DMS53 treated with DMSO at 0.1 percent for 48 hours (cell line): ENCODE results near the gene FAM83G.
"Not testable (repeated sequence)": the region's sequence is repeated elsewhere in the genome, so short reads cannot be mapped to it uniquely, and the experiment has no call there.

Source experiments
- DNase-seq: peaks from one replicate; lab custom pipeline; 2025; ENCODE audit not compliant: unreplicated experiment; lab: John Stamatoyannopoulos, UW

FAM83G gene

DNA sequence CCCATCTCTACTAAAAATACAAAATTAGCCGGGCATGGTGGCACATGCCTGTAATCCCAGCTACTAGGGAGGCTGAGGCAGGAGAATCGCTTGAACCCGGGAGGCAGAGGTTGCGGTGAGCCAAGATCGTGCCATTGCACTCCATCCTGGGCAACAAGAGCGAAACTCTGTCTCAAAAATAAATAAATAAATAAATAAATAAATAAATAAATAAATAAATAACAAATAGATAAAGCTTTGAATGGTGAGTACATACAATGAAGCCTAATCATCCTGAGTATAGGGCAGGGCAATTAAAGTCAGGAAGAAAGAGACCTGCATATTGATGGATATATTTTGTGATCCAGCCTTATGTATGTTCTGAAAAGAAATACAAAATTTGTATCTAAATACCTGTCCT lies 48.5 kb downstream of the FAM83G start:
- not testable (repeated sequence) for DNase-seq

DNA sequence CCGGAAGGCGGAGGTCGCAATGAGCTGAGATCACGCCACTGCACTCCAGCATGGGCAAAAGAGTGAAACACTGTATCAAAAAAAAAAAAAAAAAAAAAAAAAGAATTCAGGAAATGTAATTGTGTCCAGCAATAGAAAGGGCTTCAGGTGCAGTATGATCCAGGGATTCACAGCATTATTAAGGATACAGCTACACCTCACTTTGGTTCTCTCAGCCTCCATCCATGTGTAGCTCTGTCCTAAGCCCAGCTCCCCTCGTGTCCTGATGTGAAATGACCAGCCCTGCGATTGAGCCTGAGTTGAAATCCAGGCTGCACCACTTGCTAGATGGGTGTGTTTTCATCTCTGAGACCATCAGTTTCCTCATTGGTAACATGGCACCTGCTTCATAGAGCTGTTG lies 49.6 kb downstream of the FAM83G start:
- no peak for DNase-seq

DNA sequence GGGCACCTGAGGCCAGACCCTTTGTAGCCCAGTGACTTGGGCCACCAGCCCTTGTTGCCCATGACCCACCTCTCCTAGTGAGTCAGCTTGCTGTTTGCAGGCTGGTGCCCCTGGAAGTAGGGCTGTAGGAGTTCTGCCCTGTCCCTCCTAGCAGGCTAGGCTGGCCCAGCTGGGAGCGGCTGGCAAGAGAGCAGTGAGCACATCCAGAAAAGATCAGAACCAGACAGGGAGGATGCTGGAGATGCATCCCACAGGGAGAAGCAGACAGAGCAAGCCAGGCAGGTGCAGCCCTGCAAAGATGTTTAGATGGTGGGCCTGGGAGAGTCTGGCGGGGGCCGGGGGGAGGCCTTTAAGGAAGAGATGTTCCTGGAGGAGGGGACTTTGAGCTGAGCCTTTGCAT lies 50.2 kb downstream of the FAM83G start:
- no peak for DNase-seq

DNA sequence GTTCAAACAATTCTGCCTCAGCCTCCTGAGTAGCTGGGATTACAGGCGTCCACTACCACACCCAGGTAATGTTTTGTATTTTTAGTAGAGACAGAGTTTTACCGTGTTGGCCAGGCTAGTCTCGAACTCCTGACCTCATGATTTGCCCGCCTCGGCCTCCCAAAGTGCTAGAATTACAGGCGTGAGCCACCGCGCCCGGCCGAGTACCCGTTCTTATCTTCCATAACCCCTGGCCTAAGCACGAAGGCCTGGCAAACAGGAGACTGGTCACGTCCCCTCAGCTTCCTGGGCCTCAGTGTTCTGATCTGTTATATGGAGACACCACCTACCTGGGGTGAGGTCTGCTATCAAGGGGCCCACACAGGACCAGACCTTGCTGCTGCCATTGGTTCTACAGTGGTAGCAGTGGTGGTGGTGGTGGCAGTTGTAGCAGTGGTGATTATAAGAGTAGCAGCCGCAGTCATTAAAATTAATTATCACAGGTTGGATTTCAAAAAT lies 51.3 kb downstream of the FAM83G start:
- DNase-seq: no peak

DNA sequence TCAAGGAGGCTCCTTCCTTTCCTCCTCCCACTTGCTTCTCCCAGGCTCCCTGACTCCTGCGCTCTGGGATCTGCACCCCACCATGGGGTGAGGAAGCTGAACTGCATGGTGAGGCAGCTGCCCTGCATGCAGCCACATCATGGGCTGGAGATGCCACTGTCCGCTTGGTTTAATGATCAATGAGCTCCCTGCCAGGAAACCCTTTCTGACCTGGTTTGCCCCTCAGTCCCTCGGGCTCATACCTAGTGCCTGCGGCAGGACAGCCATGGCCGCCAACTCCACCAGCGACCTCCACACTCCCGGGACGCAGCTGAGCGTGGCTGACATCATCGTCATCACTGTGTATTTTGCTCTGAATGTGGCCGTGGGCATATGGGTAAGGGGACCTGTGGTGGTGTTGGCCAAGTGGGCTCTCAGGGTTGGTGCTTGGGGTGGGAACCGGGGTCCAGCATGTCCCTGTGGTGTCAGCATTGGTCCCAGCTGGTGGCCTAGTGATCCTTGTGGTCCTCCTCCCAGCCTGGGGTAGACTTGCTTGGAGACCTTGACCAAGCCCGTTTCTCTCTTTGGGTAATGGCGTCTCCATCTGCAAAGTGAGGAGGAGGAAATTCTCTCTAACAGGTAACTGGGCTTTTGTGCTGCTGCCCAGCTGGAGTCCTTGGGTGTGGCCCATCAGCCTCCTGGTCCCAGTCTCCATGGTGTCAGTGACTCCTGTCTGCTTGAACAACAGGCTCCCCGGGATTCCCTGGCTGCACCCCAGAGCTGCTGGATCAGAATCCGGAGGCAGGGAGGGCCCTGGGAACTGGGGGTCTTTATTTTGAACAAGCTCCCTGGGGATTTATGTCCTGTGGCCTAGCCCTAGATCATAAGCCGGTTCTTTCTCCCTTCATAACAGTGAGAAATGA lies 52.4 kb downstream of the FAM83G start, which contains the start of gene SLC5A10:
Gene SLC5A10 (plus strand): TSS at position 225 of the 902 bp plus-strand sequence. CDS start 41 bp downstream, at position 266.
- DNase-seq: no peak

DNA sequence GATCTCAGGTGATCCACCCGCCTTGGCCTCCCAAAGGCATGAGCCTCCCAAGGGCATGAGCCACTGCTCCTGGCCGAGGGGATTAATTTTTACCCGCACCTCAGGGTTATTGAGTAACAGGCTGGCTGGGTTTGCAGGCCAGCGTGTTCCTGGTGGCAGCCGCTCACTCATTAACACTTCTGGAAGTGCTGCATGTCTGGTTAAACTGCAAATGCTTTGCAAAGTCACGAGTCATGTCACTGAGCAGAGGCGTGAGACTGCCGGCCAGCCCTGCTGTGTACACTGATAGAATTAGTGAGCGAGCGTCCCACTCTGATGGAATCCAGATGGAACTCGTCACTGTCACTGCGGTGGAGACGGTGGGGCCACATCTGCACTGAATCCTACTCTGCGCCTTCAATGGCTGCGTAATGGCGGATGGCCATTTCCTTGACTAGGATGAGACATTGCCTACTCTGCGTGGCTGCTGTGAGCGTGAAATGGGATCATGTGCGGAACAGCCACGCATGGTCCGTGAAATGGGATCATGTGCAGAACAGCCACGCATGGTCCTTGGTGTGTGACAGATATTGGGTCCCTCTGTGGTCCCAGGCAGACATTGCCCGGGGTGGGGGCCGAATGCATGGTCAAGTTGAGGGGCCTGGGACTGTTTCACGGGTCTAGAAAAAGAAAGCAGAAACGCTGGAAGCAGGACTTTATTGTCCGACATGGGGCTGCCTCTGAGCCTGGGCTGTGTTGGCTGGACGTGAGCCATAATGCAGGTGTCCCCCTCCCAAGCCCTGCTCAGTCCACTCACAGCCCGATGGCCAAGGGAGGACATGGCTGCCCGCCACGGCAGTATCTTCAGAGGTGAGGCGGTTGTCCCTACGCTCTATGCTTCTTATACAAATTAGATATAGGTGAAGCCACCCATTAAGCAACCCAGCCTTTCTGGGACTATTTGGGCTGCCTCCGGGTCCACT lies 53.3 kb downstream of the FAM83G start:
- DNase-seq: no peak

DNA sequence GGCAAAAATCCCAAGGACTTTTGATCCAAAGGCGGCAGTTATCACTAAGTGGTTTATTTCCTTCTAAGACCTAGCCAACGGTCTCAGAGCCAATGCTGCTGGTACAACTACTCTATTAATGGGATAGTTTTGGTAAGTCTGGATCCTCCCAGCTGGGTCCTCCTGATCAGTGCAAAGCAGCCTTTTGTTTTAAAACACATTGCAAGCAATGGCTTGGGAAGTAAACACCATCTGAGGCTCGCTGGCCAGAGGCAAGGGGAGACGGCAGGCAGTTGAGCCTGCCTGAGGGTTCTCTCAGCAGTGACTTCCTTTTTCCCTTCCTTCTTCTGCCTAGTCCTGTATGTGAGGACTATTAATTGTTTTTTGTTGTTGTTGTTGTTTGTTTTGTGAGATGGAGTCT lies 54.2 kb downstream of the FAM83G start:
- DNase-seq: no peak

DNA sequence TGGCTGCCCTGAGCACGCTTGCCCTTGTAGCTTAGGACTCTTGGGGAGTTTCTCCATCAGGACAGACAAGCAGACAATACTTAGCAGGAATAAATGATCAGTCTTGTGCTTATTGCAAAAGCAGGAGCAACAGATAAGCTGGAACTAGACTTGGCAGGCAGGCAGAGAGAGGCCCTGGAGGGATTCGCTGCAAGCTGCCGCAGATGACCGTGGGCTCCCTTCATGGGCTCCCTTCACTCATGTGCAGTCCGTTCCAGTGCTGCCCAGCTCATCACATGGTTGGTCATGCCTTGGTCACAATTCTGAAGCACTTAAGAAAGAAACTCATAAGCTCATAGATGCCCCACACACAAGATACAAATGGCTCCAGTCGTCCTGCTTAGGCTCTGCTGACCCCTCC lies 55.0 kb downstream of the FAM83G start:
- no peak for DNase-seq

DNA sequence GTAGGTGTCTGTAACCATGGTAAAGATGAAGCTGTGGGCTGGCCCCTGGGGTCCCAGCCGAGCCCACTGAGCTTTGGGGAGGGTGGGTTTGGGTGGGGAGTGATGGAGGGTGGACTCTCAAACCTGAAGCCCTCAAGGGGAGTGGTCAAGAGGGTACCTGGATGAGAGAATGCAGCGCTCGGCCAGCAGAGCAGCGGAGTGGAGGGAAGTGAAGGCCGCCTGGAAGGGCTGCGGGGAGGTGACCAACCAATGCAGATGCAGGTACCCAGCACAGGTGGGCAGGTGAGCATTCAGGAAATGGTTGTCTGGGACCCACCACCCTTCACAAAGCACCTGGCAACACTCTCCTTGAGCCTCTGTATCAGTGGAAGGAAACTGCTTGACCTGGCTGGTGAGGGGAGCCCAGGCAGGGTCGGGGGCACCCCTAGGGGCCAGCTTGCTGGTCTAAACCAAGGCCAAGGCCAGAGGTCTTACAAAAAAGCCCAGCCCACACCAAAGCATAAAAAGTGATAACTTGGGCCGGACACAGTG lies 56.0 kb downstream of the FAM83G start:
- no peak for DNase-seq

DNA sequence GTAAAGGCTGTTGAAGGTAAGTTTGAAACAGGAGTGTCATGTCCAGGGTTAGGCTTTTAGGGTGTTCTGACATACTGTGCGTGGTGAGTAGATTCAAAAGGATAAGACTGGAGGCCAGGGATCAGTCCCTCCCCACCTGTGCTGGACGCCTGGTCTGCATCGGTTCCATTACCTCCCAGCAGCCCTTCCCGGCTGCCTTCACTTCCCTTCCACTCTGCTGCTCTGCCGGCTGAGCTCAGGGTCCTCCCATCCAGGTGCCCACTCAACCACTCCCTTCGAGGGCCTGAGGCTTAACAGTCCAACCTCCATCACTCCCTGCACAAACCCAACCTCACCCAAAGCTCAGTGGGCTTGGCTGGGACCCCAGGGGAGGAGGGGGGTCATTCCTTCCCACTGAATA lies 56.7 kb downstream of the FAM83G start:
- DNase-seq: no peak

DNA sequence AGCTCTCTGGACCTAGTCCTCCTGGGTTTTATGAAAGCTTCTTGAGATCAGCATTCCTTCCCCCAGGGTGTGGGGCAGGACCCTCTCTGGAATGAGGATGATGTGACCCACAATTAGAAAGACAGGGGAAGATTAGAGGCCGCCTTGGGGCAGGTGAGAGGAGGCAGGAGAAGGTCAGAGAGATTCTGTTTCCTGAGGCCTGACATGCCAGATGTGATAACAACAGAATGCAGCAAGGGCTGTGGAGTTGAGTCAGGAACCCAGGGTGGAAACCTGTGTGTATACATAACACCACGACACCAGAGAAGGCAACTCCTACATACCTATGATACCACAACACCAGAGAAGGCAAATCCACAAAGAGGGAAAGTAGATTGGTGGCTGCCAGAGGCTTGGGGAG lies 58.0 kb downstream of the FAM83G start:
- no peak for DNase-seq

DNA sequence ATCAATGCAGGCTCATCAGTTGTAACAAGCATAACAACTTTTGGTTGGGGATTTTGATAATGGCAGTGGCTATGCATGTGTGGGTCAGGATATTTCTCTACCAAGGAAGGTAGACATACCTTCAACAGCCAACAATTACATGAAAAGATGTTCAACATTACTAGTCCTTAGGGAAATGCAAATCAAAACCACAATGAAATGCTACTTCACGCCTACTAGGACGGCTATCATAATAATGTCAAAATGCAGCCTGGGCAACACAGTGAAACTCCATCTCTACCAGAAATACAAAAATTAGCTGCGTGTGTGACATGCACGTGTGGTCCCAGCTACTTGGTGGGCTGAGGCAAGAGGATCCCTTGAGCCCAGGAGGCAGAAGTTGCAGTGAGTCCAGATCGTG lies 59.9 kb downstream of the FAM83G start:
- DNase-seq: no peak

DNA sequence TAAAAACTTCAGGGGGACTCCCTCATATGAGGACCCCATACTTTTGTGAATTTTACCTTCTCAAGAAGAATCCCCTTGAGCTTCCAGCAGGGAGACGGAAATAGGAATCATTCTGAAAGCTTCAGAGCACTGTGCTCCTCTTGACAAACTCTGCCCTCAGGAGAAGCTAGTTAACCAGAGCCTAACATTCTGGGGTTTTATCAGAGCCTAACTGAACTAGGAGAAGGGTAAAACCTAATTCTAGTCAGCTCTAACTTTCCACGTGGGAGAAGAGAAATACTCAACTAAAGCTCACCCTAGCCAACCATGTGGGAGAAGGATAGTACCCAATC lies 65.9 kb downstream of the FAM83G start:
- no peak for DNase-seq

DNA sequence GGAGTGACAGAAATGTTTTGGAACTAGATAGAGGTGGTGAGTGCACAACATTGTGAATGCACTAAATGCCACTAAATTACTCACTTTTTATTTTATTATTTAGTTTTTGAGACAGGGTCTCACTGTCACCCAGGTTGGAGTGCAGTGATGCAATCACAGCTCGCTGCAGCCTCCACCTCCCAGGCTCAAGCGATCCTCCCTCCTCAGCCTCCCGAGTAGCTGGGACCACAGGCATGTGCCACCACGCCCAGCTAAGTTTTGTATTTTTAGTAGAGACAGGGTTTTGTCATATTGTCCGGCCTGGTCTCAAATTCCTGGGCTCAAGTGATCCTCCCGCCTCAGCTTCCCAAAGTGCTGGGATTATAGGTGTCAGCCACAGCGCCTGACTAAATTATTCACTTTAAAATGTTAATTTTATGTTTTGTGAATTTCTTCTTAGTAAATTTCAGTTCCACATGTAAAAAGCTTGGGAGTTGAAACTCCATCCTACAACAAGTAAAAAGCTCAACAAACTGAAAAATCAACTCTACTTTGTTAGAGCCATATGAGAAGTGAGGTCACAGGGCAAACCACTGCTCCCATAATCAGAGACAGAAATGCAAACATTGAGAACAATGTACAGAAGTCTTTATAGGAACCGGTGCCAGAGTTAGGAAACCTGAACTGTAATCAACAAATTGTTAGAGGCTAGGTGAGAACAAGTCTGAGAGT lies 66.4 kb downstream of the FAM83G start:
- no peak for DNase-seq

DNA sequence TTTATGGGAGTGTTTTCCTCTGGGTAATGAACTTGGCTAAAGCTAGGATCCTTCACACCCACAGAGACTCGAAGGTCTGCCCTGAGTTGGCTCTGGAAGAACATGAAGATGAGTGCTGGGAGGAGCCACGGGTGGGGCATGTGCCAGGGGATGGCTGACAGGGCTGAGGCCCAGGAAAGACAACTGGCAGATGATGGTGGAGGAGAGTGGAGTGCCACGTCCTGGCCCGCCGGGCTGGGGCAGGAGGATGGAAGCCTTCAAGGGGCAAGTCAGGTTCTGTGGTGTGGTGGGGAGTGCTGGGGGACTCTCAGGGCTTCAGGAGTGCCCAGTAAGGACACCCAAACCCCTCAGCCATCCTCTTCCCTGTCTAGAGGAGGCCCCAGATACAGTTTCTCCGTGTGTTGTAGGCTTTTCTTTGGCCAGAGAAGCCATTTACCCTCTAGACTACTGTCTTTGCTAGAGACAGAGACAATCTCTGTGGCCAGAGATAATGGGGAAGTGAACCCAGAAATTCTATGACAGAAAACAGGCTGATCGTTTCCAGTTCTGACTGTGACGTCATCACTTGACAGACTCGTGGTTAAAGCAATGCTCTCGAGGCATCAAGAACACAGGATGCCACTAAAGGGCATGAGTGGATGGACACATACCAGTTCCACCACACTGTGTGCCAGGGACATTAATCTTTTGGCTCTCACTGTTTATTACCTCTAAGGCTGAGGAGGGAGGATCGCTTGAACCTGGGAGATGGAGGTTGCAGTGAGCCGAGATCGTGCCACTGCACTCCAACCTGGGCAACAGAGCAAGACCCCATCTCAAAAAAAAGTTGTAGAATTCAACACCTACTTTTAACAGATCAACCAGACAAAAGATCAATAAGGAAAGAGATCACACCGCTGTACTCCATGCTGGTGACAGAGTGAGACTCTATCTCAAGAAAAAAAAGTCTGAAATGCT lies 71.2 kb downstream of the FAM83G start:
- no peak for DNase-seq

DNA sequence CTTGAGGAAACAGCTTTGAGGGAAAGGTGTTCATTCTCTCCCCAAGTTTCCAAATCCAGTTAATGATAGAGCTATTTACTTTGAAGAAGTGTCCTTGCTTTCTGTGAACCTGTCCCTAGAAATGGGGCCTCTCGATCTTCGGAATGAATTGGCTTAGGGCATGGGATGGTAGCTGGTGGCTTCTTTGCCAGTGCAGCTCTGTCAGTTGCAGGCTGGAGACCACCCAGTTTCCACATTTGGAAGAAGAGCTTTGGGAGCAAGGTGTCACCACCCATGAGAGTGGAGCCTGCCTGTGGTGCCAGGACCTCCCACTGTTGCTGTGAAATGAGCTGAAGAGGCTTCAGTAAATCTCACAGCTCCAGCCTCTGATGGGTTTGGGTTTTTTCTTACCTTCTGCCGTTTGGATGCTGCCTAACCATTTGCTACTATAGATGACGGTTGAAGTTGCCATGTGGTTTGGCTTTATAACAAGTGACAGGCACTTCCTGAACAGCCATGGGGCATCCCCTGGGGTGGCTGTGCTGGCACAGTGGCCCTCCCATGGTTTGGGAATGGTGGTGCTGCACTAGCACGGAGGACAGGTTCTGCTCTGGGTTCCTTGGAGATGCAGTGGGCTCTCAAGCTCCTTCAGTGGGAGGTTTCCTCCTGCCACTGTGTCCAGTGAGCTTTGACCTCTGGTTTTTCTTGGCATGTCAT lies 72.1 kb downstream of the FAM83G start:
- no peak for DNase-seq

DNA sequence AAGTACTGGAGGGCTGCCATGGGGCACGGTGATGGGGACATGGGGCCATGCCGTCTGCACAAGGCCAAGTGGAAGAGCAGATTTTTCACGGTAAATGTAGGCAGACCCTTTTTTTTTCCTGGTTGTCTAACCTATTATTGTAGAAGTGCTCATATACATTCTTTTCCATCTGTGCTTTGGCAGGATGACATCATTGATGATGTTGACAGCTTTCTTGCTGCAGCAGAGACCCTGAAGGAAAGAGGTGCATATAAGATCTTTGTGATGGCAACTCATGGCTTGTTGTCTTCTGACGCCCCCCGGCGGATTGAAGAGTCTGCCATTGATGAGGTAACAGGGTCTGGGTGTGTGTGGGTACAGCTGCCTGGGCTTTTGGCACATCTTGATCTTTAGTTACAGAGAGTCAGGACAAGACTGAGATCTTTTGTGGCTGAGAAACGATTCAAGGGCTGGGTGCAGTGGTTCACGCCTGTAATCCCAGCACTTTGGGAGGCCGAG lies 75.9 kb downstream of the FAM83G start:
- no peak for DNase-seq

DNA sequence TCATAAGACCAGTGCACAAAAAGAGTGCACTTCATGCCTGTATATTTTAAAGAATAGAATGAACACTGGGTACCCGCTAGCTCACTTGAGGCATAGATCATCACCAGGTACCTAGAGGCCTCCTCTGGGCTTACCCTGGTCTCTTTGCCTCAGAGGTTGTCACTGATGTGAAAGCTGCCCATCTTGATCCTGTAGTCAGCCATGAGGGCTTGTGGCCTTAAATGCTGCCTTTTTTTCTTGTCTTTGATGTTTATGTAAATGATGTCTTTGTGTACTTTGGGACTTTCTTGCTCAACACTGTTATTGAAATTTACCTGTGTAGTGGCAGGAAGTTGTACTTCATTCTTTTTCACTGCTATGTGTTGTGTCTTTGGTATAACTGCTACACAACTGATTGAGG lies 79.4 kb downstream of the FAM83G start:
- no peak for DNase-seq

DNA sequence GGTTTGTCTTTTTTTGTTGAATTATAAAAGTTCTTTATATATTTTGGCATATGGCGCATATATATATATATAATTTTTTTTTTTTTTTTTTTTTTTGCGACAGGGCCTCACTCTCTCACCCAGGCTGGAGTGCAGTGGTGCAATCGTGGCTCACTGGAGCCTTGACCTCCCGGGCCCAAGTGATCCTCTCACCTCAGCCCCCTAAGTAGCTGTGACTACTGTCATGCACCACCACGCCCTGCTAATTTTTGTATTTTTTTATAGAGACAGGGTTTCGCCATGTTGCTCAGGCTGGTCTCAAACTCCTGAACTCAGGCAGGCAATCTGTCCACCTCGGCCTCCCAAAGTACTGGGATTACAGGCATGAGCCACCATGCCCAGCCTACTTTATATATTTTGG lies 82.0 kb downstream of the FAM83G start:
- DNase-seq: not testable (repeated sequence)
